GM08714 (cell line): ENCODE data around the gene PLD4.
"Not testable (repeated sequence)": the region's sequence is repeated elsewhere in the genome, so short reads cannot be mapped to it uniquely, and the experiment has no call there.

Experiments
- H3K4me3 ChIP-seq: fragments of 200-500 bp; sonication (Bioruptor generic); 2 replicates; pipeline ENCODE4 v1.5.1; 2014; ENCODE audit warnings: mild to moderate bottlenecking, low read length, inconsistent platforms
- ZNF274 ChIP-seq: IDR thresholded peaks from 2 replicates; pipeline ENCODE4 v1.6.1; 2012; ENCODE audit warnings: mild to moderate bottlenecking, low read depth, low read length

The PLD4 gene

GRCh38 chr14:104933746-104934733 is 9.4 kb downstream of the PLD4 start:
- no peak for TF ChIP-seq ZNF274
- H3K4me3 ChIP-seq, result no peak overlapping the region

DNA sequence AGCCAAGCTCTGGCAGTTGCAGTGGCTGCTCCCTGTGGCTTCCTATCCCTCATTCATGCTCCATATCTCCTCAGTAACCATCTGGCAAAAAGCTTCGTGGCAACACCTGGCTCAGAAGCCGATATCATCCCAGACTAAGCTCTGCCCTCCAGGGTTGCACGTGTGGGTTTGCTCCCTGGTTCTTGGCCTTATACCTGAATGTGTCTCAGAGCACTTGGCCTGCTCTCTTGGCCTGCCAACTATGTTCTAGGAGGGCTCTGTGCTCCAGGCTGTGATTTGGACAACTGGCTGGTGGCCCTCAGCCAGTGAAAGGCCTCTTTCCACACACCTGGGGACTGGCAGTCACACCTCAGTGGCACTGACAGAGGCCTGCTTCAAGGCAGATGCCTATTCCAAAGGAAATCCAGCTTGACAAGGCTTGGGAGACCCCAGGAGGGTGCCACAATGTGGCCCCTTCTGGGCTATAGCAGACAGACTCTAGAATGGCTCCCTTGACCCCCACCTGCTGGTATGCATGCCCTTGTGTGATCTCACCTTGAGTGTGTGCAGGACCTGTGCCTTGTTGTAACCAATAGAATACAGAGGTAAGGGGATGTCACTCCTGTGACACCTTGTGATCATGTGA is 10.5 kb downstream of the PLD4 start:
- TF ChIP-seq ZNF274, result no peak
- no peak overlapping the region for H3K4me3 ChIP-seq

DNA sequence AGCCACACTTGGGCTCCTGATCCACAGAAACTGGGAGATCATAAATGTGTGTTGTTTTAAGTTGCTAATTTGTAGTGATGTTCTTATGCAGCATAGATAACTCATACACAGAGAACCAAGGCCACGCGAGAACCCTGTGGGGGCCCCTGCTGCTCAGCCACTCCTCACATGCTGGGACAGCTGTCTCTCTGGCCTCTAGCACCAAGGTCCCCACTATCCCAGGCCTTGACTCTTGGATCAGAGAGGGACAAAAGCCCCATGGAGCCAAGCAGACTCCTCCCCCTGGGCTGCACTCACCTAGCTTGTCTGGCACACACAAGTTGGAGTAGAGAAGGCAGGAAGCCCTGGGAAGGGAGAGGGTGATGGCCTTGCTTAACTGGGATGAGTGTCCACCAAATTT is 11.3 kb downstream of the PLD4 start:
- no peak overlapping the region for H3K4me3 ChIP-seq
- no peak for TF ChIP-seq ZNF274

DNA sequence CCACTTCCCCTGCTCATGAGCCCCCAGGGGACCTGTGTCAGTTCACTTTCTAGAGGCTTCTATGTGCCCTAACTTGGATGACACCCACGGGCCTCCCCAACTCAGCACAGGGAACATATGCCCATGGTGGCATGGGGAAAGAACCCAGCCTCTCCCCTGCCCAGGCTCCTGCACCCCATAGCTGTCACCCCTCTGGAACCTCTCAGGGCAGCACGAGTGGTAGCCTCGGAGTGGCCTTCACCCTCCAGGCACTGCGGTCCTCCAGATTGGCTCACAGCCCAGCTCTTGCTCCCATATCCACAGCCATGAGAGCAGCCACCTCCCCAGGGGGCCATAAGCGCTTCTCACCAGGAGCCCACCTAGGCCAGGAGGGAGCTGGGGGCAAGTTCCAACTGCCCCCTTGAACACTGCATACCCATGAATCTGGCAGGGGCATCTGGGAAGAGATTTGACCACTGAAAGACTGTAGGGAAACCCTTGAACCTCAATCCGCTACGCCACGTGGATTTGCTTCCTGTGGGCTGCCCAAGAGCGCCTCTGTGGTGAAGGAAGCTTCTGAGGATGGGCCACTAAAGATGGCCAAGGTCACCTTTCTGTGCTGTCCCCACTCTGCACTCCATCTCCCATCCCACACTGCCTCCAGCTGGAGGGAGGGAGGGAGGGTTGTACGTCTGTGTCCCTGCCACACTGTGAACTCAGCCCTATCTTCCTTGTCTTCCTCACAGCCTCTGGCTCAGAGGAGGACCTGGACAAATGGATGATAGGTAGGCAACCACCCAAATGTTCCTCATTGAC is 11.9 kb downstream of the PLD4 start:
- no peak overlapping the region for H3K4me3 ChIP-seq
- TF ChIP-seq ZNF274, result no peak

DNA sequence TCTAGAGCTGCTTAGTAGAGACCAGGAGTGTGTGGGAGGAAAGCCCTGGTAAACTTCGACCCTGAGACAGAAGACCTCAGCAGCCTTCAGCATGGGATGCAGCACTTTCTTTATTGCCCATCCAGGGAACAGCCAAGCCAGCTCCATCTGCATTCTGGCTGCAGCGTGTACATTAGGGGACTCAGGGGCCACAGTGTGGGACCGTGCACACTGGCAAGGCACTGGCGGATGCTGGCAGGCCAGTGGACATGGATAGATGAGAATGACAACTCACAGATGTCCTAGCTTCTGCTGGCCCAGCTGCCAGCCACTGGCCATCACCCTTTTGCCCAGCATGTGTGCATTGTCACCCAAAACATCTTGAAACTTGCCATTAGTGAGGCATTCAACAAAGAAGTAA is 12.5 kb downstream of the PLD4 start:
- H3K4me3 ChIP-seq, result no peak overlapping the region
- no peak for TF ChIP-seq ZNF274

DNA sequence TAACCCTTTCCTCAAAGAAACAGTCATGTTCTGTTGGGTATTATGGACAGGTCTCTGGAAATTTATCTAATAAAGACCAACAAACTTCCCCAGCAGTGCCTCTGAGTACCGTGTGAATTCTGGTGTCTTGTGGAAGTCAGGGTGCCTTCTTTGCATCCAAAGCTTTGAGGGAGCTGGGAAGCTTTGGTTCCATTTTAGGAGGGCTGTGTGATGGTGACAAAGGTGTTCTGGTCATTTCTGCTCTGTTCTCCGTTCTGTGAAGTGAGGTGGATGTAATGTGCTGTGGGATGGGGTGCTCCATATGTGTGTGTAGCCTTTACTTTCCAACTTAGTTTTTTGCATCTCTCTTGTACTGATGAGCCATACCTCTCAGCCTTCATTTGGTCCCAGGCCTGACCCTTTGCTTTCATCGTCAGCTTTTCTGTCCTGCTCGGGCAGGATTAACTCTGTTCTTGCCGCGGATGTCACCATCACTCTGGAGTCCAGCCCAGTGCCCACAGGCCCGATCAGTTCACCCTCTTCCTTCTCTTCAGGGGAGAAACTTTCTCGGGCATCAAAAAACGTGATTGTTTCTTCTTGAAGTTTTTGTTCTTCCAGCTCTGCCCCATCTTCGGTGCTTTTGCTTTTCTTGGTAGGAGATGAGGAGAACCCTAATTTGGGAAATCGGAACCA is 13.2 kb downstream of the PLD4 start:
- no peak overlapping the region for H3K4me3 ChIP-seq
- no peak for TF ChIP-seq ZNF274

- TF ChIP-seq ZNF274, result no peak
- H3K4me3 ChIP-seq, result no peak overlapping the region
These were observed 13.8 kb downstream of the PLD4 start for GRCh38 chr14:104938436-104938835.

- no peak for TF ChIP-seq ZNF274
- H3K4me3 ChIP-seq, result no peak overlapping the region
These were observed 14.3 kb downstream of the PLD4 start for GRCh38 chr14:104938960-104939359.

DNA sequence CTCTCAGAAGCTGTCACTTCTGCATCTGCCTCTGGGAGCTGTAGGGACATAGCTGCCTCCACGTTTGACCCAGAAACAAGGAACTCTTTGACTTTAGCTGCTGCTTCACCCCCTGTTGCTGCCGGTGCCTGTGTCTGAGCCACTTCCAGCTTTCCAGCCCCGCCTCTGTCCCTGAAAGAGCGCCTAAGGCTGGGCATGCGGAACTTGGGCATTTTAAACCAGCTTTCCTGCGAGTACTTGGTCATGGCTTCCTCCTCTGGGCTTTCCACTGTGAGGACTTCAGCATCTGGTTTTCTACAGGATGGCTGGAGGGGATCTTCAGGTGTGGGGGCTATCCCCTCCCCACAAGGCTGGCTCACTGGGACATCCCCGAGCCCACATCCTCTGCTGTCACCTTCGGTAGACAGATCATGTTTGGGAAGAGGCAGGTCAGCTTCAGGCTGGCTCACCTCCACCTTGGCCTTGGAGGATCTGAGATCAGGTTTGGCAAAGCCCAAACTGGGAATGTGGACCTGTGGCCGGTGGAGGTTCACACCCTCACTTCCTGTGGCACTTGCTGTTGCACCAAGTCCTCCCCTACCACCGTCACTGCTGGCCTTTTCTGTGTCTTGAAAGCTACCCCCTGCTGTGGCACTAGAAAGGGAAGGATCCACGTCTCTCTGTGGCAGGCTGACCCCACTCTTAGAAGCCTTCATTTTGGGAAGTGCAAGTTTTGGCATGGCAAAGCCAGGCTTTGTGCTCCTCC is 15.2 kb downstream of the PLD4 start:
- no peak for TF ChIP-seq ZNF274
- H3K4me3 ChIP-seq, result no peak overlapping the region

GRCh38 chr14:104940526-104941150 is 16.0 kb downstream of the PLD4 start:
- TF ChIP-seq ZNF274, result no peak
- H3K4me3 ChIP-seq, result no peak overlapping the region

DNA sequence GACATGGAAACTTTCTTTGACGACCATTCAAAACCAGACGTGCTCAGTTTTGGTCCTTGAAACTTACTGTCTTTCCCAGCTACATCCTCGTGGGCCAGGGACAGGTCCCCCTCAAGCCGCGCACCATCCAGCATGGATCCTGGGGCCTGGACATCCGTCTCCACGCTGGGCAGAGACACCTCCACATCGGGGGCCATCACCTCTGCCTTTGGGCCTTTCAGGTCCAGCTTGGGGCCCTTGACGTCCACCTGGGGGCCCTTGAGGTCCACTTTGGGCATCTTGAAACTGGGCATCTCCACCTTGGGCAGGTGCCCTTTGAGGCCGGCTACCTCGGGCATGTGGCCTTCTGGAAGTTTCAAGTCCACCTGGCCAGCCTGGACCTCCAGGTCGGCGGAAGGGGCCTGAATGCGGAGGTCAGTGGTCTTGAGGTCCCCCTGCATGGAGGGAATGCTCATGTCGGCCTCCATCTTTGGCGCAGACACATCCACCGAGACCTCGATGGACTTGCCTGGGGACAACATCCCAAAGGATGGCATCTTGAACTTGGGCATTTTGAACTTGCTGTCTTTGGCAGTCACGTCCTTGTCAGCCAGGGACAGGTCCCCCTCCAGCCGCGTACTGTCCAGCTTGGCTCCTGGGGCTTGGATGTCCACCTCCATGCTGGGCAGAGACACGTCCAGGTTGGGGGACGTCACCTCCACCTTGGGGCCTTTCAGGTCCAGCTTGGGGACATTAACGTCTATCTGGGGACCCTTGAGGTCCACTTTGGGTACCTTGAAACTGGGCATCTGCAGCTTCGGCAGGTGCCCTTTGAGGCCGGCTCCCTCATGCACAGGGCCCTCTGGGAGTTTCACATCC is 17.1 kb downstream of the PLD4 start:
- TF ChIP-seq ZNF274, result no peak
- no peak overlapping the region for H3K4me3 ChIP-seq

- TF ChIP-seq ZNF274, result no peak
These were observed 17.9 kb downstream of the PLD4 start for GRCh38 chr14:104942586-104942985.

GRCh38 chr14:104943216-104944015 is 18.7 kb downstream of the PLD4 start:
- not testable (repeated sequence) for H3K4me3 ChIP-seq

More at GRCh38 chr14:104942586-104942985, 17.9 kb downstream of the PLD4 start:
- no peak overlapping the region for H3K4me3 ChIP-seq

GRCh38 chr14:104944016-104944308 is 19.3 kb downstream of the PLD4 start:
- not testable (repeated sequence) for H3K4me3 ChIP-seq

DNA sequence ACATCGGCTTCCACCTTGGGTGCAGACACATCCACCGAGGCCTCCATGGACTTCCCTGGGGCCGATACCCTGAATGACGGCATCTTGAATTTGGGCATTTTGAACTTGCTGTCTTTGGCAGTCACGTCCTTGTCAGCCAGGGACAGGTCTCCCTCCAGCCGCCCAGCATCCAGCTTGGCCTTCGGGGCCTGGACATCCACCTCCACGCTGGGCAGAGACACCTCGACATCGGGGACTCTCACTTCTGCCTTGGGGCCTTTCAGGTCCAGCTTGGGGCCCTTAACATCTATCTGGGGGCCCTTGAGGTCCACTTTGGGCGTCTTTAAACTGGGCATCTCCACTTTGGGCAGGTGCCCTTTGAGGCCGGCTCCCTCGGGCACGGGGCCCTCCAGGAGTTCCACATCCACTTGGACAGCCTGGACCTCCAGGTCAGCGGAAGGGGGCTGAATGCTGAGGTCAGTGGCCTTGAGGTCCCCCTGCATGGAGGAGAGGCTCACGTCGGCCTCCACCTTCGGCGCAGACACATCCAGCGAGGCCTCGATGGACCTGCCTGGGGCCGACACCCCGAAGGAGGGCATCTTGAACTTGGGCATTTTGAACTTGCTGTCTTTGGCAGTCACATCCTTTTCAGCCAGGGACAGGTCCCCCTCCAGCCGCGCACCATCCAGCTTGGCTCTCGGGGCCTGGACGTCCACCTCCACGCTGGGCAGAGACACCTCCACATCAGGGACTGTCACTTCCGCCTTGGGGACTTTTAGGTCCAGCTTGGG is 19.9 kb downstream of the PLD4 start:
- not testable (repeated sequence) for H3K4me3 ChIP-seq

- H3K4me3 ChIP-seq, result not testable (repeated sequence)
These were observed 20.6 kb downstream of the PLD4 start for GRCh38 chr14:104945266-104945665.
